HepG2 (cell line): Measurements from ENCODE around the gene ORC6. TPM values are rescaled to one million over a fixed set of nuclear protein-coding genes. Genes with fewer than 3 reads are reported as not detected.

ENCODE experiments used
- CTCF ChIP-seq: sonication (generic); formaldehyde crosslinking; IDR thresholded peaks from 2 replicates; pipeline ENCODE4 v1.5.0; 2020; ENCODE audit warnings: mild to moderate bottlenecking, missing genetic modification reagents, moderate library complexity
- DNMT1 ChIP-seq: sonication (generic); formaldehyde crosslinking; IDR thresholded peaks from 2 replicates; pipeline ENCODE4 v1.5.1; 2020; ENCODE audit warnings: mild to moderate bottlenecking, missing genetic modification reagents
- FOXA1 ChIP-seq, 2 experiments: fragments of 450-650 bp in 1 of 2; sonication (generic) in 1 of 2; formaldehyde crosslinking in 1 of 2; IDR thresholded peaks; 2 replicates each; pipeline versions ENCODE4 v1.4.0 to v1.6.1; 2016 to 2020; ENCODE audit warnings: missing genetic modification reagents in 1 of 2
- FOXA3 ChIP-seq: IDR thresholded peaks from 2 replicates; pipeline ENCODE4 v1.6.1; 2016; ENCODE audit warnings: missing genetic modification reagents, missing compliant biosample characterization
- GATAD1 ChIP-seq: IDR thresholded peaks from 2 replicates; pipeline ENCODE4 v1.6.1; 2016; ENCODE audit warnings: missing genetic modification reagents, missing compliant biosample characterization
- JARID2 ChIP-seq: sonication (generic); formaldehyde crosslinking; IDR thresholded peaks from 2 replicates; pipeline ENCODE4 v1.8.1; 2023; ENCODE audit warnings: missing genetic modification reagents, inconsistent platforms; ENCODE audit not compliant: insufficient replicate concordance
- KDM3A ChIP-seq: IDR thresholded peaks from 2 replicates; pipeline ENCODE4 v1.6.1; 2018; ENCODE audit warnings: low read depth, missing compliant biosample characterization
- KLF11 ChIP-seq: IDR thresholded peaks from 2 replicates; pipeline ENCODE4 v1.6.1; 2016; ENCODE audit warnings: missing compliant biosample characterization
- KLF16 ChIP-seq, 2 experiments: sonication (generic) in 1 of 2; formaldehyde crosslinking in 1 of 2; IDR thresholded peaks; 2 replicates each; pipeline versions ENCODE4 v1.6.1 to v1.8.0; 2016 to 2023; ENCODE audit warnings: missing genetic modification reagents in 2 of 2, missing compliant biosample characterization in 1 of 2
- LRRFIP1 ChIP-seq: sonication (generic); formaldehyde crosslinking; conservative IDR thresholded peaks from 2 replicates; pipeline ENCODE4 v1.4.0; 2020; ENCODE audit warnings: missing genetic modification reagents
- MXD3 ChIP-seq: IDR thresholded peaks from 2 replicates; pipeline ENCODE4 v1.6.1; 2016; ENCODE audit warnings: mild to moderate bottlenecking, missing biosample characterization, missing genetic modification reagents
- ONECUT2 ChIP-seq: sonication (generic); formaldehyde crosslinking; IDR thresholded peaks from 2 replicates; pipeline ENCODE4 v1.4.0; 2020; ENCODE audit warnings: missing genetic modification reagents
- SAFB2 ChIP-seq: sonication (generic); formaldehyde crosslinking; IDR thresholded peaks from 2 replicates; pipeline ENCODE4 v1.5.1; 2020; ENCODE audit warnings: missing genetic modification reagents, low read depth, mild to moderate bottlenecking, borderline replicate concordance
- SRY ChIP-seq: sonication (generic); formaldehyde crosslinking; IDR thresholded peaks from 2 replicates; pipeline ENCODE4 v1.8.0; 2022; ENCODE audit warnings: mild to moderate bottlenecking, missing genetic modification reagents
- STAG1 ChIP-seq: sonication (generic); formaldehyde crosslinking; IDR thresholded peaks from 2 replicates; pipeline ENCODE4 v1.4.0; 2020; ENCODE audit warnings: missing genetic modification reagents
- WIZ ChIP-seq: sonication (generic); formaldehyde crosslinking; IDR thresholded peaks from 2 replicates; pipeline ENCODE4 v1.5.1; 2020; ENCODE audit warnings: mild to moderate bottlenecking, missing genetic modification reagents
- XRCC5 ChIP-seq: fragments of 200-400 bp; formaldehyde crosslinking; optimal IDR thresholded peaks from 2 replicates; pipeline ENCODE3; 2017; ENCODE audit warnings: mild to moderate bottlenecking, low read length
- ZNF331 ChIP-seq: sonication (generic); formaldehyde crosslinking; IDR thresholded peaks from 2 replicates; pipeline ENCODE4 v1.4.0; 2020; ENCODE audit warnings: missing genetic modification reagents
- ZNF362 ChIP-seq: sonication (generic); formaldehyde crosslinking; IDR thresholded peaks from 2 replicates; pipeline ENCODE4 v1.4.0; 2020; ENCODE audit warnings: missing genetic modification reagents, mild to moderate bottlenecking, borderline replicate concordance
- ZNF576 ChIP-seq: sonication (generic); formaldehyde crosslinking; IDR thresholded peaks from 2 replicates; pipeline ENCODE4 v1.4.0; 2020; ENCODE audit warnings: mild to moderate bottlenecking, missing genetic modification reagents
- ZNF790 ChIP-seq: sonication (generic); formaldehyde crosslinking; IDR thresholded peaks from 2 replicates; pipeline ENCODE4 v1.8.0; 2022; ENCODE audit warnings: missing genetic modification reagents, mild to moderate bottlenecking, borderline replicate concordance
- polyA plus RNA-seq, 8 experiments: library from polyadenylated mRNA; depleted of rRNA in 3 of 8; stranded (reverse) in 7 of 8; unstranded in 1 of 8; fragments of >200 nt; fragmentation: Illumina TruSeq in 4 of 8; extraction: Trizol in 4 of 8; gene quantifications; 2 replicates each; pipeline versions ENCODE4 v1.2.1 to v1.2.3, GENCODE V29; 2011 to 2016; ENCODE audit warnings: low read depth in 4 of 8, missing spikeins in 1 of 8, mixed read lengths in 1 of 8; ENCODE audit not compliant: insufficient read depth in 1 of 8
- total RNA-seq, 5 experiments: library from RNA; depleted of rRNA; stranded (reverse); fragments of >200 nt; fragmentation: Illumina TruSeq; extraction: Trizol; gene quantifications; 2 replicates each; pipeline ENCODE4 v1.2.3, GENCODE V29; 2016; ENCODE audit warnings: low read depth in 1 of 5
- TF ChIP-seq, protein P1 (sequence below): sonication (generic); formaldehyde crosslinking; IDR thresholded peaks from 2 replicates; pipeline ENCODE4 v1.4.0; 2020; ENCODE audit warnings: mild to moderate bottlenecking, missing genetic modification reagents

Gene ORC6
- total and polyA plus RNA-seq, 2 of the 13 experiments (the other 11 are each of a cell fraction or from before 2014, with no cell fraction given): 34.2 to 69.8 TPM

- TF ChIP-seq LRRFIP1 (no peak), FOXA3 (CRISPR knock-in tag) (peak; percentile 8; the same call in 1 of the 2 replicates), XRCC5 (peak; percentile 73), ONECUT2 (CRISPR knock-in tag) (no peak), JARID2 (CRISPR knock-in tag) (peak; percentile 60), GATAD1 (0 out of 2 replicates have a peak, but pooled peaks have one; percentile 45), ZNF790 (CRISPR knock-in tag) (no peak), ZNF576 (CRISPR knock-in tag) (no peak), DNMT1 (CRISPR knock-in tag) (no peak), SAFB2 (CRISPR knock-in tag) (no peak), FOXA1 (IDR thresholded peaks at IDR 0.05) (no peak), FOXA1 (CRISPR knock-in tag; IDR thresholded peaks at IDR 0.05) (peak; percentile 18; the same call in 1 of the 2 replicates), SRY (CRISPR knock-in tag) (no peak), KDM3A (CRISPR knock-in tag) (peak; percentile 66; the same call in 1 of the 2 replicates), MXD3 (CRISPR knock-in tag) (0 out of 2 replicates have a peak, but pooled peaks have one; percentile 41), ZNF331 (CRISPR knock-in tag) (0 out of 2 replicates have a peak, but pooled peaks have one; percentile 40), ZNF362 (CRISPR knock-in tag) (no peak), STAG1 (CRISPR knock-in tag) (peak; percentile 94), WIZ (CRISPR knock-in tag) (no peak), KLF11 (CRISPR knock-in tag) (no peak), CTCF (peak; percentile 94), KLF16 (CRISPR knock-in tag; IDR thresholded peaks at IDR 0.05) (peak in 1 of 2 experiments; percentile 58; a peak in 1 of 4 replicates)
- TF ChIP-seq, protein P1, sequence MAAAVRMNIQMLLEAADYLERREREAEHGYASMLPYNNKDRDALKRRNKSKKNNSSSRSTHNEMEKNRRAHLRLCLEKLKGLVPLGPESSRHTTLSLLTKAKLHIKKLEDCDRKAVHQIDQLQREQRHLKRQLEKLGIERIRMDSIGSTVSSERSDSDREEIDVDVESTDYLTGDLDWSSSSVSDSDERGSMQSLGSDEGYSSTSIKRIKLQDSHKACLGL (CRISPR knock-in tag): no peak
These were observed 16.0 kb upstream of the ORC6 start (continued) for GRCh38 chr16:46673320-46674013.
